ENCODE data around the gene PHC3.

- no peak for TF ChIP-seq ZNF8 (CRISPR knock-in tag; IDR thresholded peaks at IDR 0.05)
- TF ChIP-seq RARB (CRISPR knock-in tag; IDR thresholded peaks at IDR 0.05): no peak
- TF ChIP-seq ZFP3 (CRISPR knock-in tag; IDR thresholded peaks at IDR 0.05): no peak
- no peak for TF ChIP-seq ZC3H10 (CRISPR knock-in tag; IDR thresholded peaks at IDR 0.05)
- no peak for TF ChIP-seq CREB5 (CRISPR knock-in tag; IDR thresholded peaks at IDR 0.05; ENCODE audit: low read depth)
- TF ChIP-seq ZFP30 (CRISPR knock-in tag; IDR thresholded peaks at IDR 0.05): no peak
- TF ChIP-seq PPARA (CRISPR knock-in tag; IDR thresholded peaks at IDR 0.05; ENCODE audit: borderline replicate concordance): no peak
- no peak for TF ChIP-seq ISL1 (CRISPR knock-in tag; IDR thresholded peaks at IDR 0.05)
- no peak for TF ChIP-seq ARNTL (CRISPR knock-in tag; IDR thresholded peaks at IDR 0.05; ENCODE audit: borderline replicate concordance, low read depth)
- no peak for TF ChIP-seq CSRNP3 (CRISPR knock-in tag; IDR thresholded peaks at IDR 0.05)
- TF ChIP-seq PATZ1 (CRISPR knock-in tag; IDR thresholded peaks at IDR 0.05; ENCODE audit: borderline replicate concordance): no peak
- TF ChIP-seq TSHZ2 (CRISPR knock-in tag; IDR thresholded peaks at IDR 0.05): no peak
- TF ChIP-seq ZNF70 (CRISPR knock-in tag; IDR thresholded peaks at IDR 0.05): no peak
- TF ChIP-seq BACH2 (CRISPR knock-in tag; IDR thresholded peaks at IDR 0.05; ENCODE audit: borderline replicate concordance): no peak
Measured at GRCh38 chr3:170151536-170151935, 30.0 kb downstream of the PHC3 start.

All from SK-N-SH treated with all-trans-retinoic acid at 6 μM for 48 hours (cell line).